H54 (cell line): ENCODE data around the gene TSR3.
A peak's percentile ranks its signal among the peaks of the same experiment; 100 is the strongest.

ENCODE experiments used
- DNase-seq: peaks from one replicate; pipeline ENCODE4 v3.0.0; 2011; ENCODE audit warnings: low spot score, mixed read lengths; ENCODE audit not compliant: insufficient read length
- FAIRE-seq: peaks from 3 replicates; lab custom pipeline; 2011; peaks lifted over from hg19 to GRCh38; lab: Jason Lieb, UNC
- POLR2A ChIP-seq: IDR thresholded peaks from 2 replicates; pipeline ENCODE4 v1.6.1; 2011; ENCODE audit warnings: low read depth, mild to moderate bottlenecking, low read length

Gene TSR3

GRCh38 chr16:1300664-1301476 is 50.8 kb downstream of the TSR3 start:
- TF ChIP-seq POLR2A = no peak
- DNase-seq = peak; percentile 77
- no peak for FAIRE-seq

GRCh38 chr16:1299868-1300203 is 51.8 kb downstream of the TSR3 start:
- FAIRE-seq = no peak
- TF ChIP-seq POLR2A = no peak
- no peak for DNase-seq
